Loucy (cell line): ENCODE data around the gene ADGRD1.

Experiments
- H2AFZ ChIP-seq: fragments of 200-600 bp; sonication (generic); 2 replicates; pipeline ENCODE4 v1.6.0; 2016; ENCODE audit warnings: antibody characterized with exemption, mild to moderate bottlenecking, low read length, moderate library complexity
- H3F3A ChIP-seq: fragments of 200-600 bp; 2 replicates; pipeline ENCODE4 v1.6.0; 2016; ENCODE audit warnings: antibody characterized with exemption, low read depth, mild to moderate bottlenecking
- H3K27me3 ChIP-seq: fragments of 200-600 bp; sonication (generic); 2 replicates; pipeline ENCODE4 v1.6.1; 2014; ENCODE audit warnings: low read length, mild to moderate bottlenecking; ENCODE audit not compliant: insufficient read depth, poor library complexity, severe bottlenecking
- H3K36me3 ChIP-seq: fragments of 200-600 bp; sonication (generic); 2 replicates; pipeline ENCODE4 v1.6.1; 2016; ENCODE audit warnings: low read length; ENCODE audit not compliant: insufficient read depth
- H3K4me1 ChIP-seq: fragments of 200-600 bp; sonication (generic); 2 replicates; pipeline ENCODE4 v1.5.1; 2014; ENCODE audit warnings: low read length, mild to moderate bottlenecking; ENCODE audit not compliant: insufficient read depth, poor library complexity, severe bottlenecking
- H3K4me2 ChIP-seq: fragments of 200-600 bp; sonication (generic); 2 replicates; pipeline ENCODE4 v1.6.0; 2014; ENCODE audit warnings: antibody characterized with exemption, low read length, low read depth, mild to moderate bottlenecking; ENCODE audit not compliant: poor library complexity, severe bottlenecking
- H3K4me3 ChIP-seq: fragments of 200-600 bp; sonication (generic); 2 replicates; pipeline ENCODE4 v1.5.1; 2014; ENCODE audit warnings: low read length, mild to moderate bottlenecking, mixed read lengths; ENCODE audit not compliant: poor library complexity, severe bottlenecking
- H3K79me2 ChIP-seq: fragments of 200-600 bp; sonication (generic); 2 replicates; pipeline ENCODE4 v1.6.1; 2014; ENCODE audit warnings: low read length; ENCODE audit not compliant: insufficient read depth
- H3K9ac ChIP-seq: fragments of 200-600 bp; sonication (generic); 2 replicates; pipeline ENCODE4 v1.6.0; 2014; ENCODE audit warnings: mild to moderate bottlenecking, low read depth, low read length, moderate library complexity; ENCODE audit not compliant: poor library complexity, severe bottlenecking
- H3K9me2 ChIP-seq: fragments of 200-600 bp; sonication (generic); replicated peaks from 2 replicates; pipeline ENCODE4 v1.6.1; 2016; ENCODE audit warnings: low read depth, low read length, mixed read lengths
- H3K9me3 ChIP-seq: fragments of 200-600 bp; sonication (generic); 2 replicates; pipeline ENCODE4 v1.6.1; 2014; ENCODE audit warnings: mild to moderate bottlenecking, antibody characterized with exemption, low read length, low read depth; ENCODE audit not compliant: insufficient read depth
- H4K20me1 ChIP-seq: fragments of 200-600 bp; sonication (generic); 2 replicates; pipeline ENCODE4 v1.6.0; 2014; ENCODE audit warnings: antibody characterized with exemption, low read length, mild to moderate bottlenecking; ENCODE audit not compliant: insufficient read depth, poor library complexity, severe bottlenecking
- EZH2phosphoT487 ChIP-seq: fragments of 200-600 bp; IDR thresholded peaks from 2 replicates; pipeline ENCODE4 v1.6.1; 2018; ENCODE audit warnings: antibody characterized with exemption, mild to moderate bottlenecking, moderate library complexity, borderline replicate concordance
- TF ChIP-seq, protein P1 (sequence below): fragments of 200-600 bp; sonication (generic); conservative IDR thresholded peaks from 2 replicates; pipeline ENCODE4 v1.5.1; 2014; ENCODE audit warnings: mild to moderate bottlenecking, antibody characterized with exemption, low read length

ADGRD1 gene

DNA sequence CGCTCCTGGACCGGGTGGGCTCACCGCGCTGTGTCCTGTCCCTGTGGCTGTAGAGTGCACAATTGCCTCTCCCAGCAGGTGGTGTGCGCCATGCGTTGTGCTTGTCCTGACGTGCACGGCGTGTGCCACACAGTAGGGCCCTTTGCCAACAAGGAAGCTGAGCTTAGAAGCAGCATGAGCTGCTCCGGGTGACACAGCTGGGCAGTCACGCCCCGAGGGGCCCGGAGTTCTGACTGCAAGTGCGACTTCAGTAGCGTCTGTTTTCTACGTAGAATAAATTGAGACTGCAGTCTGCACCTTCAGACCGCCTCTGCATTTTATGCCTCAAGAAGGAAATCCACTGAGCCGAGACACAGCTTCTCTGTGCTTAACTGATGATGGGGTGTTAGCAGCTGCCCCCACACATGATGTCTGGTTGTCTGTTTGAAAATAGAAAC is 81.6 kb downstream of the ADGRD1 start:
- no peaks in the 10 kb centered on the region; the same call in 1 of the 2 replicates for H3K9me3 ChIP-seq
- no peaks in the 10 kb centered on the region for H3K36me3 ChIP-seq
- no peak overlapping the region for H3K4me2 ChIP-seq
- H3F3A ChIP-seq: no peaks in the 10 kb centered on the region
- H3K9me2 ChIP-seq: no peaks in the 10 kb centered on the region
- H3K4me1 ChIP-seq: no peaks in the 10 kb centered on the region
- H4K20me1 ChIP-seq: no peaks in the 10 kb centered on the region
- no peaks in the 10 kb centered on the region for H3K79me2 ChIP-seq
- no peaks in the 10 kb centered on the region for H3K27me3 ChIP-seq
- no peak for TF ChIP-seq EZH2phosphoT487
- TF ChIP-seq, protein P1, sequence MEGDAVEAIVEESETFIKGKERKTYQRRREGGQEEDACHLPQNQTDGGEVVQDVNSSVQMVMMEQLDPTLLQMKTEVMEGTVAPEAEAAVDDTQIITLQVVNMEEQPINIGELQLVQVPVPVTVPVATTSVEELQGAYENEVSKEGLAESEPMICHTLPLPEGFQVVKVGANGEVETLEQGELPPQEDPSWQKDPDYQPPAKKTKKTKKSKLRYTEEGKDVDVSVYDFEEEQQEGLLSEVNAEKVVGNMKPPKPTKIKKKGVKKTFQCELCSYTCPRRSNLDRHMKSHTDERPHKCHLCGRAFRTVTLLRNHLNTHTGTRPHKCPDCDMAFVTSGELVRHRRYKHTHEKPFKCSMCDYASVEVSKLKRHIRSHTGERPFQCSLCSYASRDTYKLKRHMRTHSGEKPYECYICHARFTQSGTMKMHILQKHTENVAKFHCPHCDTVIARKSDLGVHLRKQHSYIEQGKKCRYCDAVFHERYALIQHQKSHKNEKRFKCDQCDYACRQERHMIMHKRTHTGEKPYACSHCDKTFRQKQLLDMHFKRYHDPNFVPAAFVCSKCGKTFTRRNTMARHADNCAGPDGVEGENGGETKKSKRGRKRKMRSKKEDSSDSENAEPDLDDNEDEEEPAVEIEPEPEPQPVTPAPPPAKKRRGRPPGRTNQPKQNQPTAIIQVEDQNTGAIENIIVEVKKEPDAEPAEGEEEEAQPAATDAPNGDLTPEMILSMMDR: no peak
- no peak overlapping the region for H3K4me3 ChIP-seq
- H3K9ac ChIP-seq: no peak overlapping the region
- H2AFZ ChIP-seq: no peak overlapping the region

DNA sequence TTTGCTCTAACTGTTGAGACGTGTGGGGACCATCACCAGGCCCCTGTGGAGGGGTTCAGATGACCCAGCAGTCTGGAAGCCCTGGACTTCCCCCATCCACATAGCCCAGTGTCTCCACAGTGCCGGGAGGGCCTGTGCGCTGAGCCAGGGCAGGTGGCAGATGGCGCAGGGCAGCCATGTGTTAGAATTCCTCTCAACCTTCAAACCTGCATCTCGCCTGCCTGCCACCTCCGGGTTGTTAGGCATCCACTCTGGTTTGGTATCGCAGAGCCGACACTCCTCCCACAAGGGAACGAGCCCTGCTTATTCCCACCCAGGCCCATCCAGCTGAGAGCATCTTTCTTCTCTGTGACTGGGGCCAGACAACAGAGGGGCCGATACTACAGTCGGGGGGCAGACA is 84.5 kb downstream of the ADGRD1 start:
- Histone ChIP-seq H3K4me3 (no peak overlapping the region), H3K79me2 (no peaks in the 10 kb centered on the region), H3K4me2 (no peak overlapping the region), H3K9me2 (no peaks in the 10 kb centered on the region), H3K27me3 (no peaks in the 10 kb centered on the region), H4K20me1 (no peaks in the 10 kb centered on the region), H3K4me1 (no peaks in the 10 kb centered on the region), H2AFZ (no peak overlapping the region), H3K36me3 (no peaks in the 10 kb centered on the region), H3F3A (no peaks in the 10 kb centered on the region), H3K9me3 (no peaks in the 10 kb centered on the region; the same call in 1 of the 2 replicates), H3K9ac (no peak overlapping the region)
- TF ChIP-seq, protein P1: no peak
- no peak for TF ChIP-seq EZH2phosphoT487

DNA sequence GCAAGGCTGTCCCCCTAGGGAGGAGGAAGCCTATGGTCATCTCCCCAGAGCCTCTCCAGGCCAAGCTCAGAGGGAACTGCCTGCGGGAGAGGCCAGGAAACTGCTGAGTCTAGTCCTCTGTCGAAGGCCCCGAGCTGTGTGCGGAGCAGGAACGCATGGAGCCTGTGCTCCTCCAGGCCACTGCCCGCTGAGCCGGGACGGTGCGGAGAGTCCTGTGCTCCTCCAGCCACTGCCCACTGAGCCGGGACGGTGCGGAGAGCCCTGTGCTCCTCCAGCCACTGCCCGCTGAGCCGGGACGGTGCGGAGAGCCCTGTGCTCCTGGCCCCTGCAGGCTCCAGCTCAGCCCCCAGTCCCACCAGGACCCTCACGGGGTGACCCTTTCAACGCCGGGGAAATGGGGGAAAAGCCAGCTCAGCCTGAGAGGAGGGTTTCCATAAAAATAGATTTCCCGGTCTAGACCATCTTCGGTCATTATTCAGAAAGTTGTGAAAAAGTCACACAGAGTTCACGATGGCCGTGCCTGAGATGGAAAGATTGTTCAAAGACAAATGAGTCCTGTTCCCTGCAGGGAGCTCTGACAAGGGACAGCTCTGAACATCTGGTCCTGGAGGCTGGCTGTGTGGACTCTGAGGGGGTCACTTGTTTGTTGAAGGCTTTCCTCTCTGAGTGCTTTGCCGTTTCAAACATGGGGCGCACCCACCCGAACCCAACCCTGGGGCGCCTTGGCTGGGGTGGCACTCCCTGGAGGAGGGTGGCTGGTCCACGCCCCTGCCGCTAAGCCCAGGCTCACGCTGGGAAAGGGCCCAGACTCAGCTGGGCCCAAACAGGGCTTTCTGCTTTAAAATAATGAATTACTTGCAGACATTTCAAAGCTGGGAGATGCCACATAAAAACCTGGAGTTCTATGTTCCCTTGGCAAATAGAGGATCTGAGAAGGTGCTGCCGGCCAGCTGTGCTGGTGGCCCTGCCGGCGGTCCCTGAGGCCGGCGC is 85.5 kb downstream of the ADGRD1 start:
- Histone ChIP-seq H2AFZ (no peak overlapping the region), H3K36me3 (no peaks in the 10 kb centered on the region), H3K4me3 (no peak overlapping the region), H4K20me1 (no peaks in the 10 kb centered on the region), H3K4me1 (no peaks in the 10 kb centered on the region), H3F3A (no peaks in the 10 kb centered on the region), H3K9me3 (no peaks in the 10 kb centered on the region; the same call in 1 of the 2 replicates), H3K9ac (no peak overlapping the region), H3K79me2 (no peaks in the 10 kb centered on the region), H3K4me2 (no peak overlapping the region), H3K9me2 (no peaks in the 10 kb centered on the region), H3K27me3 (no peaks in the 10 kb centered on the region)
- TF ChIP-seq, protein P1: no peak
- TF ChIP-seq EZH2phosphoT487: no peak
